ENCODE measurements around the gene SCAF1. TPM values are rescaled to one million over a fixed set of nuclear protein-coding genes. Genes with fewer than 3 reads are reported as not detected.

SCAF1 gene
- total RNA-seq, 1 donor from 2014 or later: 31.0 TPM

- no peak for ATAC-seq
Observed at GRCh38 chr19:49646586-49646985, 4.6 kb downstream of the SCAF1 start.

GRCh38 chr19:49651029-49651819 is 9.2 kb downstream of the SCAF1 start:
- ATAC-seq: no peak

- no peak for ATAC-seq
Observed at GRCh38 chr19:49651820-49652550, 10.0 kb downstream of the SCAF1 start.

- no peak for ATAC-seq
Observed at GRCh38 chr19:49652551-49653465, 10.8 kb downstream of the SCAF1 start.

GRCh38 chr19:49653466-49653806 is 11.4 kb downstream of the SCAF1 start:
- ATAC-seq: no peak

- no peak for ATAC-seq
Observed at GRCh38 chr19:49654581-49654980, 12.6 kb downstream of the SCAF1 start.

- no peak for ATAC-seq
Observed at GRCh38 chr19:49655570-49656455, 13.8 kb downstream of the SCAF1 start.

GRCh38 chr19:49656456-49657109 is 14.6 kb downstream of the SCAF1 start:
- no peak for ATAC-seq

- ATAC-seq: no peak
Observed at GRCh38 chr19:49657493-49658138, 15.6 kb downstream of the SCAF1 start.

- no peak for ATAC-seq
Observed at GRCh38 chr19:49658139-49658517, 16.1 kb downstream of the SCAF1 start.

GRCh38 chr19:49658566-49659442 is 16.8 kb downstream of the SCAF1 start:
- no peak for ATAC-seq

- no peak for ATAC-seq
Observed at GRCh38 chr19:49660338-49660961, 18.4 kb downstream of the SCAF1 start.

- ATAC-seq: no peak
Observed at GRCh38 chr19:49662011-49662410, 20.0 kb downstream of the SCAF1 start.

GRCh38 chr19:49663224-49663623 is 21.2 kb downstream of the SCAF1 start:
- no peak for ATAC-seq

- peak; percentile 78 for ATAC-seq
Observed at GRCh38 chr19:49664171-49665035, 22.4 kb downstream of the SCAF1 start.

- no peak for ATAC-seq
Observed at GRCh38 chr19:49665036-49665350, 23.0 kb downstream of the SCAF1 start.

- ATAC-seq: peak; percentile 81
Observed at GRCh38 chr19:49665351-49666119, 23.5 kb downstream of the SCAF1 start, which contains the start of the genes BCL2L12 and IRF3. TSS of gene BCL2L12 (plus strand) at chr19:49665933. CDS start at chr19:49666693, 760 bp downstream. TSS of gene IRF3 (minus strand) at chr19:49665857. CDS start at chr19:49664838, 1,019 bp downstream.

- ATAC-seq: no peak
Observed at GRCh38 chr19:49666120-49666444, 24.1 kb downstream of the SCAF1 start.

Measured in esophagus mucosa (tissue), 1 donor.